GM18498 (cell line): ENCODE data around the gene ITGAX.
A peak's percentile ranks its signal among the peaks of the same experiment; 100 is the strongest.

Experiments
- ATAC-seq: cut with Tn5 transposase; IDR thresholded peaks from one replicate; pipeline ENCODE4 v1.9.1; 2021; ENCODE audit warnings: mild to moderate bottlenecking, moderate library complexity; ENCODE audit not compliant: unreplicated experiment

Gene ITGAX

DNA sequence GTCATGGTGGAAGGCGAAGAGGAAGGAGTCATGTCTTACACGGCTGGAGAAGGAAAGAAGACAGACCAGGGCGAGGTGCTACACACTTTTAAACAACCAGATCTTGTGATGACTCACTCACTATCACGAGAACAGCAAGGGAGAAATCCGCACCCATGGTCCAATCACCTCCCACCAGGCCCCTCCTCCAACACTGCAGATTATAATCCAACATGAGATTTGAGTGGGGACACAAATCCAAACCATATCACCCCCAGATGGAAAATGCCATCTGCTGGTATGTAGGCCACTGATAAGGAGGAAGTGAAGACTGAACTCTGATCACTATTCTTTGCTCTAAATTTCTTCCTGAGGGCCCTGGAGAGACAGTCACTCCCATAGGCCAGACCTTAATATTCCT, 7.5 kb upstream of the ITGAX start:
- ATAC-seq, result no peak

DNA sequence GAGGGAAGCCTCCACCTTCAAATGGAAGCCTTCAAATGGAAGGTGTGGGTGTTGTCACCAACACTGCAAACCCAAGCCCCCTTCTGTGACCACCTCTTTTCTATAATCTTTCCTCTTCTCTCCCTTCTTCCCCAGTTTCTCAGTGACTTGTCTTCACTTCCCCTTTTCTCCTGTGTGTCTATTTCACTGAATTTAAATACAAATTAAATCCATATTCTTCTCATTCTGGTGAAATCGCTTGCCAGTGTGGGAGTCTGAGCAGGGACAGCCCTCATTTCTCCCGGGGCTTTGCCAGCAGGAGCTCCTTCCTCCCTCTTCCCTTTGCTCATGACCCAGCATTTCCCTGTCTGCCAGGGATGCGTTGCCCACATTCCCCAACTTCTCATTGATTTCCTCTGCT, 6.4 kb upstream of the ITGAX start:
- ATAC-seq, result no peak

DNA sequence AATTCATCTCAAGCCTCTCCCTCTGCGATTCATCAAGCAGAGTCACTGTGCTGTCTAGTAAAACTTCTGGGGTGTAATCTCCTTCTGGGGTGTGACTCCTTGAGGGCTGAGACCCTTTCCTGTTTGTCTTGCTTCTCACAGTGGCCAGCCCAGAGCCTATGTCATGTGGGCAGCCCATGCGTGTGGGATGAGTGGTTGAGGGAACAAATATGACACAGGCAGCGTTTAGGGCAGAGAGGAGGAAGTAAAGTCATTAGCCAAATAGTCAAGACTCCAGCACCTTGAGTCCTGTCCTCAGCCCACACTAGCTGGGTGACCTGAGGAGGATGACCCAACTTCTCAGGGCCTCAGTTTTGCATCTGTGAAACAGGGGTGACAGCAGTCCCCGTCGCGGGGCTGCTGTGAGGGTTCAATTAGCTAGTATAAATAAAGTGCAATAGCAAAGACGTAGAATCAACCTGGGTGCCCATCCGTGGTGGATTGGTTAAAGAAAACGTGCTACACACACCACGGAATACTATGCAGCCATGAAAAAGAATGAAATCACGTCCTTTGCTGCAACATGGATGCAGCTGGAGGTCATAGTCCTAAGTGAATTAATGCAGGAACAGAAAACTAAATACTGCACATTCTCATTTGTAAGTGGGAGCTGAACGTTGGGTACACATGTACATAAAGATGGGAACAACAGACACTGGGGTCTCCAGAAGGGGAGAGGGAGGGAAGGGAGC, 4.5 kb upstream of the ITGAX start:
- ATAC-seq, result no peak

DNA sequence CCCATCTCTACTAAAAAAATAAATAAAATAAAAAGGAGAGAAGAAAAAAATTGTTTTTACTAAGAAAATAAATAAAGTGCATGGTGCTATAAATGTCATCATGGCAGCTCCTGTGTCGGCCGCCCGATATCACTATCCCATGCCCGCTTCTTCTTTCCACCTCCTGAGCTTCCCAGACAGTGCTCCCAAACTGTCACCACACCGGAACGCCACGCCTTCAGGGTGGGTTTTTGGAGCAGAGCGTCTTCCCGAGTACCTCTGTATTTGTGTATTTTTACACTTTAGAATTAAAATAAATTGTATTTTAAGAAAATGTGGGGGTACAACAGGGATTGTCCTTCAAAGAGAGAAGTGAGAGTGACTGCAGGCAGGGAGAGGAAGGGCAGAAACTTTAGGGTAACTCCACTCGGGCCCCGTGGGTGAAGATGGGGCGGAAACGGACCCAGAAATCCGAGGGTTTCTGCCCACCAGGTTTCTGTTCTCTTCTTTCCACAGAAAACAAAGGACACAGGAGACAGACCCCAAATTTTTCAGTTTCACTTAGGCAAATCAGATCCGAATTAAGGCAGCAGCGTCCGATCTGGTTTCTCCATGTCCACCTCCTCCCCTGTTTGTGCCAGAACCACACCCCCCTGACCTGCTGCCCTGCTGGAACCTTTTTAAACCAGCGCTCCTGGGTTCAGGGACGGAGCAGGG, 3.6 kb upstream of the ITGAX start:
- no peak for ATAC-seq

DNA sequence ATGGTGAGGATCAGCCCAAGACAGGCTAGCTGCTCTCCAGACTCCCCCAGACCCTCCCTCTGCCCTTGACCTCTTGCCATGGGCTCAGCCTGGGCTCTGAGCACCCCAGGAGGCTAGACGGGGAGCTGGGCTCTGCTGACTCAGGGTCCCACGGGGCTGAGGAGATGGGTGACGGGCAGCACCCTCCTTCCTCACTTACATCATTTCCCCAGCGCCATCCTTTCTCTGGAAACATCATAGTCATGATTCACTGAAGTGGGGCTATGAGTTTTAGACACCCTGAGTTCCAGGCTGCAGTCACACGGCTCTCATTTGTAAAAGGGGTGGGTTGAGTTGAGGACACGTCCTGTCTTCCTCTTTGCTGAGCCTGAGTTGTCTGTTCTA, 3.0 kb upstream of the ITGAX start:
- ATAC-seq, result no peak

DNA sequence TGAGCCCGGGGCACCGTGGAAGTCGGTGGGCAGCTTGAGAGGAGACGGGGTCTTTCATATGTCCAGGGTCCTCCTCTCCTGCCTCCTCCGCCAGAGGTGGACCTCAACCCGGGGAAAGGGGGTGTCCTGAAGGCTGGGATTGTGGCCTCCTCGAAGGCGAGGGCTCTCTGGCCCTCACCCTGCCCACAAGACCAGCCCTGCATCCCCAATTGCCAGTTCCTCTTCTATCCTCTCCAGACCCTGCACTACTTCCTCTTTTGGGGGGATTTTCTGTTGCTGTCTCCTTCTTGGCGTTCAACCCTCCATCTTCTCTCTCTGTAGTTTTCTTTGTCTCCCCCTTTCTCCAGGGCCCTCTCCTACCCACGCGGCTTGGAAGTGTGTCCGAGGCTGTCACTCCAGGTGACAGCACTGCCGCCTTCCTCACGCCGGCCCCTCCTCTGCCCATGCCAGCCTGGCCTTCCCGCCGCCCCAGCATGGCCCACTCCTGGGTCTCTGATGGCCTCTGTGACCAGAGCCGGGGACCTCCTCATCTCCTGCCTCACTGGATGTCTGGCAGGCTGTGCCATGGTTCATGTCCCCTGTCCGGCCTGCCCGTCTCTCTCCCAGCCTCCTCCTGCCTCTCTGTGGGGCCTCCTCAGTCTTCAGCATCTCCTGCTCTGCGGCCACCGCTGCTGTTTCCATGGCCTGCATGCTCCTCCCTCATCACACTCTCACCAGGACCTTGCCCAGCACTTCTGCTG, 2.4 kb upstream of the ITGAX start:
- no peak for ATAC-seq

DNA sequence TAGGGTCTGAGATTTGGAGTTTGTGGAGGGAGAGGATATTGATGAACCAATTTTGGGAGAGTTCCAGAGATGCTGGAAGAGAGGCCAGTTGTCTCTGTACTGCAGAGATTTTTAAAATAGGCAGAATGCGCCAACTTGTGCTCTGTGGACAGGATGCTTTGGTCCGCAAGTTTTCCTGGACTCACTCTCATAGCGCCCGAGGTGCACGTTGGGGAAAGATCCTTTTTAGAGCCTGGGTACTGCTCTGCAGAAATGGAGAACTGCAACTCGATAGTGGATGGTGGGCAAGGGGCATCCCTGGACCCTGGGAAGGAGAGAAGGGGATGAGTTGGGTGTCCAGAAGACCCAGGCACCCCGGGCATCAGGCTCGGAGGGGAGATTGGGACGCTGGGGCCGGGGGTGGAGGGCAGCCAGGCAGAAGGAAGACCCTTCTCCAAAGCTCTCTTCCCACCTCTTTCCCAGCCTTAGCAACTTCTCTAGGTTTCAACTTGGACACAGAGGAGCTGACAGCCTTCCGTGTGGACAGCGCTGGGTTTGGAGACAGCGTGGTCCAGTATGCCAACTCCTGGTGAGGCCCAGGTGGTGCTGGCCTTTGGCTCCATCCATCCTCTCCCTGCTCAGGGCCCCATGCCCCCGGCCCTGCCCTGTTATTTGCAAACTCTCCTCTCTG, 590 bp downstream of the ITGAX start:
- ATAC-seq, result no peak

DNA sequence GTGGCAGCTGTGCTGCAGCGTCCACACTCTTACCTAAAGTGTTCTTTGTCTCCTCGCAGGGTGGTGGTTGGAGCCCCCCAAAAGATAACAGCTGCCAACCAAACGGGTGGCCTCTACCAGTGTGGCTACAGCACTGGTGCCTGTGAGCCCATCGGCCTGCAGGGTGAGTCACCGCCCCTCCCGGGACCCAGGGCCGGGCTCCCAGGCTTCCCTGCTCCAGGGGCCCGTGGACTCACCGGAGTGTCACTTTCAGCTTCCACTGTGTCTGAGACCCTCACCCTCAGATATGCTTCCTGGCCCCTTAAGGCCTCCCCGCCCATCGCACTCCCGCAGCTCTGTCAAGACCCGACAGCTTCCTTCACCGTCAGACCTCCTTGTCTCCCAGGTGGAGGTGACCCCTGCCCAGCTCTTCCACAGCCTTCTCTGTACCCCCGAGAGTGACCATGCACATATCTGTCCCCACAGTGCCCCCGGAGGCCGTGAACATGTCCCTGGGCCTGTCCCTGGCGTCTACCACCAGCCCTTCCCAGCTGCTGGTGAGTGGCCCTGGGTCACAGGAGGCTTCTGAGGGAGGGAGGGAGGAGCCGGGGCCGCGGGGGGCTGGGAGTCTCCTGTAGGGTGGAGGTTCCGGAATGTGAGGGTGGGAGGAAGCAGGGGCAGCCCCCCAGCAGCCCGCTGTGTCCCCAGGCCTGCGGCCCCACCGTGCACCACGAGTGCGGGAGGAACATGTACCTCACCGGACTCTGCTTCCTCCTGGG, 1.8 kb downstream of the ITGAX start:
- no peak for ATAC-seq

DNA sequence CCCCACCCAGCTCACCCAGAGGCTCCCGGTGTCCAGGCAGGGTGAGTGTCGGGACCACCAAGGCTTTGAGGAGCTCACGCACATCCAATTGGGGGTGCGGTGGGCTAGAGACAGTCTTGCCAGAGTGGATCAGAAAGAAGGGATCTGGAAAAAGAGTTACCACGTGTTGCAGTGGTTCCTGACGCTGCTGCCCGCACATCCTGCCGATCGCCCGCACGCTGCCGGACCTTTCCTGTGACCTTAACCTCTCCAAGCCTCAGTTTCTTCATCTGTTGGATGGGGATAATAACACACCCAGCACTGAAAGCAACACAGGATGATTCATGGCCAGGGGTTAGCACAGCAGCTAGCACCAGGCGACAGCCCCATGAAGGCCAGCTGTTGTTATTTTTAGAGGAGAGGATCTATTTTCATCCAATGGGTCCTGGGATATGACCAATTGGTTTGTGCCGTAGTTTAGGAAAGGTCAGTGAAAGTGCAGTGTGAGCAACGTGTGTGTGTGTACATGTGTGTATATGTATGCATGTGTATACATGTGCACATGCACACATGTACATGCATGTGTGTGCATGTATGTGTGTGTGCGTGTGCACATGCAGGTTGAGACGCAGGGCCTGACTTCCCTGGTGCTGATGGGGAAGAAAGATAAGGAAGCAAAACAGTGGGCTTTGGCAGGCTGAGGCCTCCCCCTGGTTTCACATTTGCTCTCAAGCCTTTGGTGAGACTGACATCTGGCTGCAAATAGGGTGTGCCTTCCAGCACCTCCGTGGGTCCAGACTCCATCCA, 2.5 kb downstream of the ITGAX start:
- no peak for ATAC-seq

DNA sequence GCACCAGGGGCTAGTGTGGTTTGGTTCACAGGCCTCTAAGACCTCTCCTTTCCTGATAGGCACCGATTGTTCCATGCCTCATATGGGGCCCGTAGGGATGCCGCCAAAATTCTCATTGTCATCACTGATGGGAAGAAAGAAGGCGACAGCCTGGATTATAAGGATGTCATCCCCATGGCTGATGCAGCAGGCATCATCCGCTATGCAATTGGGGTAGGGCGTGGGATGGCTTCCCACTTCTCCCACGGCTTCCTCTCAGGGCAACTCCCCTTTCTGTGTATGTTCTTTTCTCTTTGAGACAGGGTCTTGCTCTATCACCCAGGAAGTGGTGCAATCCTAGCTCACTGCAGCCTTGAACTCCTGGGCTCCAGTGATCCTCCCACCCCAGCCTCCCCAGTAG, 5.3 kb downstream of the ITGAX start:
- no peak for ATAC-seq

DNA sequence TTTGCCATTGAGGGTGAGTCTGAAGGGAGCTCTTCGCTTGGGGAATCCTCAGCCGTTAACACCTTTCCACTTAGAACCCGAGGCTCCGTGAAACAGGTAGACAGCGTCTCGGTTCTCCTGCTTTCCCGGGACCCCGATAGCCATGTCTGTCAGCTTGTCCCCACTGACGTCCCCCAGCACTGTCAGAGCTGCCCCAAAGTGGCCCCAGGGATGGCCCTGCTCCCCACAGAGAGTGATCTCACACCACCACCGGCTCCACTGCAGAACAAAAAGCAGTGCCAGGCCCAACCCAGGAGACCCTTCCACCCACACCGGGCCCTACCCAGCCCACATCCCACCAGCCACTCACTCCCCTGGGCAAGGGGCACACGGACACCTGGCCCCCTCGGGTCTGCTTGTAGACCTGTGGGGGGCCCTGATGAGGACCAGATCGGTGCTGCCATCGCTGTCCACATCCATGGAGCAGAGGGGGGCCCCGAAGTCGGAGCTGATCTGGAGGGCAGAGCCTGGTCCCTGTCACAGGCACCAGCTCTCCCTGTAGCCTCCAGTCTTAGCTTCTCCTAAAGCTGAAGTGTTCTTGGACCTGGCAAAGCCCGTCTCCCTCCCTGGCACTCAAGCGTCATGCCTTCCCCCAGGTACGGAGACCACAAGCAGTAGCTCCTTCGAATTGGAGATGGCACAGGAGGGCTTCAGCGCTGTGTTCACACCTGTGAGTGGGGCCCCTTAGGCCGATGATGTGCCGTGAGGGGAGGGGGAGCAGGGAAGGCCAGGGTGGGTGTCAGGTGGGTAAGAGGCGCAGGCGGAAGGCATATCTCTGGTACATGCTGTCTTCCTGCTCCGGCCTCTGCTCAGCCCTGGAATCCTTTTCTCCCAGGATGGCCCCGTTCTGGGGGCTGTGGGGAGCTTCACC, 6.5 kb downstream of the ITGAX start:
- no peak for ATAC-seq

DNA sequence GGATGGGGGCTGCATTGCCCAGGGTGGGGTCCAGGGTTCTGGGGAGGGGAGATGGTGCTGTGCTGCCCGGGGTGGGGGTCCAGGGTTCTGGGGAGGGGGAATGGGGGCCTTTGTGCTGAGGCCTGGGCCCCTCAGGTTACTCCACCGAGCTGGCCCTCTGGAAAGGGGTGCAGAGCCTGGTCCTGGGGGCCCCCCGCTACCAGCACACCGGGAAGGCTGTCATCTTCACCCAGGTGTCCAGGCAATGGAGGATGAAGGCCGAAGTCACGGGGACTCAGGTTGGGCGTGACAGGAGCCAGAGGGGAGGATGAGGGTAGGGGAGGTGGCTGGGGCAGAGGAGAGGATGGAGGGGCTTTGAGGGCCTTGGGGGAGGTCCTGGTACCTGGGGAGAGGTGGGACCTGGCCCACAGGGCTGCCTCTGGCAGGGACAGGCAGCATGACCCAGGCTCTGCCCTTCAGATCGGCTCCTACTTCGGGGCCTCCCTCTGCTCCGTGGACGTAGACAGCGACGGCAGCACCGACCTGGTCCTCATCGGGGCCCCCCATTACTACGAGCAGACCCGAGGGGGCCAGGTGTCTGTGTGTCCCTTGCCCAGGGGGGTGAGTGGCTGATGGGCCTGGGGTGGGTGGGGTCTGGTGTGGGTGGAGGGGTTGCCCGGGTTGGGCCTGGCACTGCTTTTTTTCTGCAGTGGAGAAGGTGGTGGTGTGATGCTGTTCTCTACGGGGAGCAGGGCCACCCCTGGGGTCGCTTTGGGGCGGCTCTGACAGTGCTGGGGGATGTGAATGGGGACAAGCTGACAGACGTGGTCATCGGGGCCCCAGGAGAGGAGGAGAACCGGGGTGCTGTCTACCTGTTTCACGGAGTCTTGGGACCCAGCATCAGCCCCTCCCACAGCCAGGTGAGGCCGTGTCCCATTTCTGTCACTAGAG, 7.8 kb downstream of the ITGAX start:
- no peak for ATAC-seq

DNA sequence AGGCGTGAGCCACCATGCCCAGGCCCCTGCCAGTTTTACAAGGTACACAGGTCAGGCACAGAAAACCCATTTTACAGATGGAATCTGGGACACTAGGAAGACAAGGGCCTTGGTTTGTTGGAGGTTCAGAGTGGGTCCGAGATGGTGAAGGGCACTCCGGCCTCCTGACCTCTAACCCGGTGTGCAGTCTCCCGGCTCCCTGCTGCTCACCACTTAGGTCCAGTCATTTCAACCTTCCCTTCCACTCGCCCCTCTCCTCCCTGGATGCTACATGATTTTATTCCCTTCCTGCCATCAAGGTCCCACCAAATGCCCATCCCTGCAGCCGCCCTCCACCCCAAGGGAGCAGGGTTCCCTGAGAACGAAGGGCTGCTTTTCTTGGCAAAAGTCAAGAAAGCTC, 8.7 kb downstream of the ITGAX start:
- no peak for ATAC-seq

DNA sequence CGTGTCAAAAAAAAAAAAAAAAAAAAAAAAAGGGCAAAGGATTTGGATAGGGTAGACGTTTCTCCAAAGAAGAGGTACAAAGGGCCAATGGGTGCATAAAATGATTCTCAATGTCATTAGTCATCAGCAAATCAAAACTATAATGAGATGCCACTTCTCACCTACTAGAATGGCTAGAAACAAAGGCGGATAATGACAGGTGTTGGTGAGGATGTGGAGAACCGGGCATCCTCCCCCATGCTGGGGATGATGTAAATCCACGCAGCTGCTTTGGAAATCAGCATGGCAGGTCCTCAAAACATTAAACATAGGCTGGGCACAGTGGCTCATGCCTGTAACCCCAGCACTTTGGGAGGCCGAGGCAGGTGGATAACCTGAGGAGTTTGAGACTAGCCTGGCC, 9.4 kb downstream of the ITGAX start:
- no peak for ATAC-seq

DNA sequence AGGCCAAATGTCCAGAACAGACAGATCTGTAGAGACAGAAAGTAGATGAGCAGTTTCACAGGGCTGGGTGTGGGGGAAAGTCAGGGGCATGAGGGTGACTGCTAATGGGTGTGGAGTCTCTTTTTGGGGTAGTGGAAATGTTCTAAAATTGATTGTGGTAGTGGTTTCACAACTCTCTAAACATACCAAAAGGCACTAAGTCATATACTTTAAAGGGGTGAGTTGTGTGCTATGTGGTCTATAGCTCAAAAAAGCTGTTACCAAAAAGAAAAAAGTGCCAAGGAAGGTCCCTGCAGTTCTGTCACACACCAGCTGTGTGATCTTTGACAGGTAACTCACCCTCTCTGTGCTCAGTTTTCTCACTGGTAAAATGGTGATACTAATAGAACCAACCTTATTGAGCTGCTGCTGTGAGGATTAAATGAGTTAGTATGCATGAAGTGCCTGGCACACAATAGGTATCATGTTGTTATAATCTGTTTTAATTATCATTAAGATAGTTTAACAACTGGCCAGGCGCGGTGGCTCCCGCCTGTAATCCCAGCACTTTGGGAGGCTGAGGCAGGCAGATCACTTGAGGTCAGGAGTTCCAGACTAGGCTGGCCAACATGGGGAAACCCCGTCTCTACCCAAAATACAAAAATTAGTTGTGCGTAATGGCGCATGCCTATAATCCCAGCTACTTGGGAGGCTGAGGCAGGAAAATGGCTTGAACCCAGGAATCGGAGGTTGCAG, 10.3 kb downstream of the ITGAX start:
- ATAC-seq, result peak; percentile 84

DNA sequence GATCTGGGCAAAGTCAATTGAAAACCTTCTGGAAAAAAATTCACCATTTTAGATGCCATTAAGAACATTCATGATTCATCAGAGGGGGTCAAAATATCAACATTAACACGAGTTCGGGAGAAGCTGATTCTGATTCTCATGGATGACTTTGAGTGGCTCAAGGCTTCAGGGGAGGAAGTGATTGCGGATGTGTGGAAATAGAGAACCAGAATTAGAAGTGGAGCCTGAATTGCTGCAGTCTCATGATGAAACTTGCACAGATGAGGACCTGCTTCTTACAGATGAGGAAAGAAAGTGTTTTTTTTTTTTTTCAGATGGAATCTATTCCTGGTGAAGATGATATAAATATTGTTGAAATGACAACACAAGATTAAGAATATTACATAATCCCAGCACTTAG, 12.9 kb downstream of the ITGAX start:
- no peak for ATAC-seq

DNA sequence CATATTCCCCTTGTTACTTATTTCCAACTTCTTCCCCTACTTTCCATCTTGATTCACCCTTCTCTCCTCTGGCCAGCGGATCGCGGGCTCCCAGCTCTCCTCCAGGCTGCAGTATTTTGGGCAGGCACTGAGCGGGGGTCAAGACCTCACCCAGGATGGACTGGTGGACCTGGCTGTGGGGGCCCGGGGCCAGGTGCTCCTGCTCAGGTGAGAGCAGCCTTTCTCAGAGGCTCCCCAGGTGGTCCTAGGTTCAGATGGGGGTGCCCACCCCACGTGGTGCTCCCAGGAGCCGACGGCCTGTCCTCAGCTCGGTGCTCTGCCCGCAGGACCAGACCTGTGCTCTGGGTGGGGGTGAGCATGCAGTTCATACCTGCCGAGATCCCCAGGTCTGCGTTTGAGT, 16.0 kb downstream of the ITGAX start:
- ATAC-seq, result no peak
